NK-92 (cell line): Measurements from ENCODE around the gene ARHGAP27.
"Not testable (repeated sequence)": the region's sequence is repeated elsewhere in the genome, so short reads cannot be mapped to it uniquely, and the experiment has no call there.

Source experiments
- DNase-seq: peaks from one replicate; lab custom pipeline; 2025; ENCODE audit not compliant: unreplicated experiment; lab: John Stamatoyannopoulos, UW

The ARHGAP27 gene

GRCh38 chr17:45447650-45448049, 15.0 kb upstream of the ARHGAP27 start:
- not testable (repeated sequence) for DNase-seq

- not testable (repeated sequence) for DNase-seq
Observed at GRCh38 chr17:45446872-45447625, 14.4 kb upstream of the ARHGAP27 start.

- DNase-seq: not testable (repeated sequence)
Observed at GRCh38 chr17:45445901-45446743, 13.5 kb upstream of the ARHGAP27 start.

GRCh38 chr17:45444856-45445820, 12.5 kb upstream of the ARHGAP27 start:
- not testable (repeated sequence) for DNase-seq

GRCh38 chr17:45444301-45444700, 11.6 kb upstream of the ARHGAP27 start:
- not testable (repeated sequence) for DNase-seq

GRCh38 chr17:45443371-45444260, 10.9 kb upstream of the ARHGAP27 start:
- not testable (repeated sequence) for DNase-seq

GRCh38 chr17:45441526-45442310, 9.0 kb upstream of the ARHGAP27 start:
- no peak for DNase-seq

- not testable (repeated sequence) for DNase-seq
Observed at GRCh38 chr17:45440839-45441515, 8.3 kb upstream of the ARHGAP27 start.

GRCh38 chr17:45440161-45440778, 7.6 kb upstream of the ARHGAP27 start:
- no peak for DNase-seq

GRCh38 chr17:45438931-45439610, 6.4 kb upstream of the ARHGAP27 start:
- no peak for DNase-seq

- DNase-seq: no peak
Observed at GRCh38 chr17:45437465-45438283, 5.0 kb upstream of the ARHGAP27 start.

- no peak for DNase-seq
Observed at GRCh38 chr17:45436625-45437464, 4.2 kb upstream of the ARHGAP27 start.

- no peak for DNase-seq
Observed at GRCh38 chr17:45436161-45436560, 3.5 kb upstream of the ARHGAP27 start.

GRCh38 chr17:45435481-45435880, 2.8 kb upstream of the ARHGAP27 start:
- no peak for DNase-seq

GRCh38 chr17:45433159-45433535, 477 bp upstream of the ARHGAP27 start:
- DNase-seq: no peak
